A673 (cell line): ENCODE results near the gene UBASH3A. TPM values are rescaled to one million over a fixed set of nuclear protein-coding genes. Genes with fewer than 3 reads are reported as not detected.

Source experiments
- BruUV-seq: library from RNA; stranded (reverse); fragments of 400-500 nt; replicated peaks from 2 replicates; lab custom pipeline; 2021; lab: Mats Ljungman, UMichigan
- CTCF ChIA-PET: fragments of 300-600 bp; sonication (Branson Sonifier 250); formaldehyde crosslinking; loops from one replicate; lab custom pipeline; 2022; ENCODE audit warnings: antibody characterized with exemption; lab: Charles Lee
- POLR2A ChIA-PET: fragments of 300-600 bp; sonication (Branson Sonifier 250); formaldehyde crosslinking; loops from one replicate; lab custom pipeline; 2022; ENCODE audit warnings: antibody characterized with exemption; ENCODE audit not compliant: low non-redundant PET; lab: Charles Lee
- DNase-seq: peaks from one replicate; pipeline ENCODE4 v3.0.0-alpha.2; 2015; ENCODE audit warnings: low spot score
- H3K27ac ChIP-seq: fragments of 200-600 bp; sonication (generic); 2 replicates; pipeline ENCODE4 v1.5.1; 2016; ENCODE audit warnings: mixed run types, low read depth, mild to moderate bottlenecking, mixed read lengths, antibody characterized with exemption, low read length; ENCODE audit not compliant: poor library complexity, severe bottlenecking
- H3K27me3 ChIP-seq: fragments of 200-600 bp; sonication (generic); replicated peaks from 2 replicates; pipeline ENCODE4 v1.6.1; 2017; ENCODE audit warnings: mixed run types, low read depth, mild to moderate bottlenecking, mixed read lengths, antibody characterized with exemption, low read length; ENCODE audit not compliant: insufficient read depth, poor library complexity
- H3K36me3 ChIP-seq: fragments of 200-600 bp; sonication (generic); 2 replicates; pipeline ENCODE4 v1.6.1; 2016; ENCODE audit warnings: mixed run types, mild to moderate bottlenecking, mixed read lengths, antibody characterized with exemption, low read length; ENCODE audit not compliant: insufficient read depth, poor library complexity, severe bottlenecking
- H3K4me1 ChIP-seq: fragments of 200-600 bp; sonication (generic); 2 replicates; pipeline ENCODE4 v1.6.1; 2017; ENCODE audit warnings: mixed run types, mild to moderate bottlenecking, mixed read lengths, antibody characterized with exemption, low read length; ENCODE audit not compliant: insufficient read depth, poor library complexity, severe bottlenecking
- H3K4me3 ChIP-seq: fragments of 200-600 bp; sonication (generic); 2 replicates; pipeline ENCODE4 v1.5.1; 2016; ENCODE audit warnings: low read depth, mixed run types, mild to moderate bottlenecking, mixed read lengths, low read length; ENCODE audit not compliant: poor library complexity, severe bottlenecking
- H3K9me3 ChIP-seq: fragments of 200-600 bp; sonication (generic); 2 replicates; pipeline ENCODE4 v1.6.1; 2016; ENCODE audit warnings: mixed run types, low read depth, mild to moderate bottlenecking, mixed read lengths, antibody characterized with exemption, low read length; ENCODE audit not compliant: poor library complexity, severe bottlenecking
- EZH2 ChIP-seq: fragments of 200-600 bp; sonication (generic); IDR thresholded peaks from 2 replicates; pipeline ENCODE4 v1.6.1; 2017; ENCODE audit warnings: borderline replicate concordance, low read depth, mild to moderate bottlenecking, mixed read lengths, antibody characterized with exemption, low read length; ENCODE audit not compliant: poor library complexity, severe bottlenecking
- intact Hi-C: fragments of 100-400 bp; cut with micrococcal nuclease; formaldehyde crosslinking; loops from one replicate; pipeline ENCODE4 v1.10.0; 2022; ENCODE audit not compliant: unreplicated experiment
- total RNA-seq: library from RNA; stranded (reverse); gene quantifications from 2 replicates; pipeline ENCODE4 v1.2.3, GENCODE V29; 2021
- TF ChIP-seq, protein P1 (sequence below): fragments of 300-800, 200-600 bp; sonication (generic); conservative IDR thresholded peaks from 2 replicates; pipeline ENCODE4 v1.5.1; 2017; ENCODE audit warnings: low read depth, mild to moderate bottlenecking, antibody characterized with exemption, low read length, moderate library complexity, mixed read lengths

UBASH3A gene
- total RNA-seq, 1 experiment from 2014 or later: not detected

DNA sequence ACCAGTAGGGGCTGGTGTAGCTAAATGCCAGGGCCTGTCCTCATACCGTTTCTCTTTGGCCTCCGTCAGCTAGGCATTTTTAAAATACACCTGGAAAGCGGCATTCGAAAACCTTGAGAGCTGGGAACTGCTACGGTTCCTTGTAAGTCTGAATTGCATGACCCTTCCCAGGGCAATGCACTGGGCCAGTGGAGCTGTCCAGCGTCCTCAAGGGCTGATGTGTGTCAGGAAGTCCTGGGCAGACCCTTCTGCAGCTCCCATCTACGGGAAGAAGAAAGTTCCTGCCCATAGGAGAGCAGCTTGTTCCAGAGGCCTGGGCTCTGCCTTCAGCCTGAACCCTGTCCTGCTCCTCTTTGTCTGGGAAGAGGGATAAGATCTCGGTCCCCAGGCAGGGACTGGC is 34.1 kb downstream of the UBASH3A start:
- BruUV-seq: no TSS peak
- intact Hi-C loops: no loop called here
- CTCF ChIA-PET: no interaction called here
- Histone ChIP-seq H3K36me3 (no peaks in the 10 kb centered on the region), H3K4me1 (no peaks in the 10 kb centered on the region), H3K4me3 (no peak overlapping the region), H3K27ac (no peak overlapping the region), H3K27me3 (peaks cover 33% of the 10 kb centered on the region), H3K9me3 (peaks cover 6% of the 10 kb centered on the region)
- POLR2A ChIA-PET: interaction anchor here (0.6 kb wide), 1 partner anchor 441 kb away, joined by 9 read pairs; no protein-coding TSS in a partner anchor
- no peak for TF ChIP-seq EZH2
- TF ChIP-seq, protein P1, sequence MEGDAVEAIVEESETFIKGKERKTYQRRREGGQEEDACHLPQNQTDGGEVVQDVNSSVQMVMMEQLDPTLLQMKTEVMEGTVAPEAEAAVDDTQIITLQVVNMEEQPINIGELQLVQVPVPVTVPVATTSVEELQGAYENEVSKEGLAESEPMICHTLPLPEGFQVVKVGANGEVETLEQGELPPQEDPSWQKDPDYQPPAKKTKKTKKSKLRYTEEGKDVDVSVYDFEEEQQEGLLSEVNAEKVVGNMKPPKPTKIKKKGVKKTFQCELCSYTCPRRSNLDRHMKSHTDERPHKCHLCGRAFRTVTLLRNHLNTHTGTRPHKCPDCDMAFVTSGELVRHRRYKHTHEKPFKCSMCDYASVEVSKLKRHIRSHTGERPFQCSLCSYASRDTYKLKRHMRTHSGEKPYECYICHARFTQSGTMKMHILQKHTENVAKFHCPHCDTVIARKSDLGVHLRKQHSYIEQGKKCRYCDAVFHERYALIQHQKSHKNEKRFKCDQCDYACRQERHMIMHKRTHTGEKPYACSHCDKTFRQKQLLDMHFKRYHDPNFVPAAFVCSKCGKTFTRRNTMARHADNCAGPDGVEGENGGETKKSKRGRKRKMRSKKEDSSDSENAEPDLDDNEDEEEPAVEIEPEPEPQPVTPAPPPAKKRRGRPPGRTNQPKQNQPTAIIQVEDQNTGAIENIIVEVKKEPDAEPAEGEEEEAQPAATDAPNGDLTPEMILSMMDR: no peak
- DNase-seq: no peak

DNA sequence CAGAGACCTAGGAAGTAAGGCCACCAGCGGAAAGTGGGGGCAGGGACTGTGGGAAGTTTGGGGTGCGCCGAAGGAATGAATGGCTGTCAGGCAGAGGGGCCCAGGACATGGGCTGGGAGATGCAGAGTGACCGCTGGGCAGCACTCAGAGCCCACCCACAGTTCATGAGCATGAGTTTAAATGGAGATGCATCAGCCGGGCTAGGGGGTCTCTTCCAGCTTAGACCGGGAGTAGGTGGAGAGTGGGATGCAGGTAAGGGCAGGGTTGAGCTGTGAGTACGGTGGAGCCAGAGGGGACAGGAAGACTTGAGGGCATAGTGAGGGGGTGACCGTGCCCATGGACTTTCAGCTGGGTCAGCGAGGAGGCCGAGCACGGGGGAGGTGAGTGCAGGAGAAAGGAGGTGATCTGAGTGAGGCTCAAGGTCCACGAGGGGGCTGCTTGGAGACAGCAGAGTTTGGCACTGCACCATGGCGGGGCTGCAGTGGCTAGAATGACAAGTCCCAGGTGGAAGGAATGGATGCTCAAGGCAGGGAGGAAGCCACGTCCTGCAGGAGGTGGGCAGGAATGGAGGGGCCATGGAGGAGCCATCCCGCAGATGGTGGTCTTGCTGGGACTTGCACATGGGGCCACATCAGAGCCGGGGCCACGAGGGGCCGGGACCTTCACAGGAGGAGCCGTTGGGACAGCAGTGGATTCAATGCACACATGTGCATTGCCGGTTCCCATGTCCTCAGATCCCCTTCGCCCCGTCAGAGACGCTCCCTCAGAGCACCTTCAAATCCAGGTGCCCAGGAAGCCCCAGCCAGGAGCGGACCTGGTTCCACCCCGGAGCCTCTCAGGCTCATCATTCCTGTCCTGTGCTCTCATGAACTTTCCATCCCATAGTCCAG is 34.9 kb downstream of the UBASH3A start:
- H3K36me3 ChIP-seq: no peaks in the 10 kb centered on the region
- H3K27ac ChIP-seq: no peak overlapping the region
- TF ChIP-seq, protein P1: no peak
- TF ChIP-seq EZH2: no peak
- no peaks in the 10 kb centered on the region for H3K4me1 ChIP-seq
- H3K9me3 ChIP-seq: no peaks in the 10 kb centered on the region
- no TSS peak for BruUV-seq
- no peak overlapping the region for H3K4me3 ChIP-seq
- intact Hi-C loops: no loop called here
- ChIA-PET CTCF (no interaction called here), POLR2A (no interaction called here)
- peaks cover 26% of the 10 kb centered on the region for H3K27me3 ChIP-seq
- no peak for DNase-seq

DNA sequence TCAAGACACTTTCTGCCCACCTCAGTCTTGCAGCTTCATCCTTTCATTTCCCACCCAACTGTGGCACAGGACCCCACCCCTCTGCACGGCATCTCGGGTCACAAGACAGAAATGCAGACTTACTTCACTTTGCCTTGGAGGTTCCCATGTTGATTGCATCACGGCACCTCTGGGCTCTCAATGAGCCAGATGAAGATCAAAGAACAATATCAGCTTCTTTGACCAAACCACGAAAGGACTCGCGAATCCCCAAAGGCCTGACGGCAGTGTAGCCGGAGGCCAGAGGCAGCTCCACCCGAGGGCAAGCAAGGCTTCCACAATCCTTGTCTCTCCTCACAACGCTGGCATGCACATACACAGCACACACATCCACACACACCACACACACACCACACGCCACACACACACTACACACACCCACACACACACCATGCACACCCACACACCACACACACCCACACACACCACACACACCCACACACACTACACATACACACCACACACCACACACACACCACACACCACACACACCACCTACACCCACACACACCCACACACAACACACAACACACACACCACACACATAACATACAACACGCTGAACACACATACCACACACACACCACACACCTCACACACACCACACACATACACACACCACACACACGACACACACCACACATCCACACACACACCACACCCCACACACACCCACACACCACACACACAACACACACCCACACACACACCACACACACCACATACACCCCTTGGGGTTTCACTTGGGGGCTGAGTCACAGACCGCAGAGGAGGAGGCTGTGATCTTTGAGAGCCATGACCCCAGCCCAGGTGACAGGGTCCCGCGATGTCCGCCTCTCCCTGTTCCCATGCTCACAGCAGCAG is 35.8 kb downstream of the UBASH3A start:
- ChIA-PET CTCF (no interaction called here), POLR2A (no interaction called here)
- peaks cover 24% of the 10 kb centered on the region for H3K27me3 ChIP-seq
- TF ChIP-seq EZH2: no peak
- TF ChIP-seq, protein P1: no peak
- H3K27ac ChIP-seq: no peak overlapping the region
- BruUV-seq: no TSS peak
- no peaks in the 10 kb centered on the region for H3K36me3 ChIP-seq
- no peak for DNase-seq
- H3K4me3 ChIP-seq: no peak overlapping the region
- intact Hi-C loops: no loop called here
- no peaks in the 10 kb centered on the region for H3K4me1 ChIP-seq
- H3K9me3 ChIP-seq: no peaks in the 10 kb centered on the region
